Activated B cell treated with CpG ODN at 0.5 μM for 24 hours (primary cell): Measurements from ENCODE around the gene WDR64. TPM values are rescaled to one million over a fixed set of nuclear protein-coding genes. Genes with fewer than 3 reads are reported as not detected.

Source experiments
- ATAC-seq: fragments of 200-7000 bp; cut with Tn5 transposase; one replicate; pipeline ENCODE4 v1.10.0; 2021; ENCODE audit warnings: low read depth, mild to moderate bottlenecking, moderate library complexity
- CTCF ChIA-PET: fragments of 350-600 bp; sonication (Branson Sonifier 250); formaldehyde crosslinking; loops from one replicate; lab custom pipeline; 2021; ENCODE audit warnings: antibody characterized with exemption; lab: Charles Lee
- POLR2A ChIA-PET: fragments of 350-600 bp; sonication (Branson Sonifier 250); formaldehyde crosslinking; loops from one replicate; lab custom pipeline; 2021; ENCODE audit warnings: antibody characterized with exemption; lab: Charles Lee
- DNase-seq: peaks from one replicate; pipeline ENCODE4 v3.0.0; 2022
- H3K27ac Mint-ChIP-seq: one replicate; pipeline ENCODE4 v1.8.0; 2020; ENCODE audit warnings: mixed read lengths
- H3K27me3 Mint-ChIP-seq: one replicate; pipeline ENCODE4 v1.8.0; 2021; ENCODE audit warnings: mixed read lengths
- H3K36me3 Mint-ChIP-seq: one replicate; pipeline ENCODE4 v1.8.0; 2021; ENCODE audit warnings: low read depth, mixed read lengths
- H3K4me1 Mint-ChIP-seq: one replicate; pipeline ENCODE4 v1.8.0; 2021; ENCODE audit warnings: mixed read lengths
- H3K4me3 Mint-ChIP-seq: one replicate; pipeline ENCODE4 v1.8.0; 2020; ENCODE audit warnings: mild to moderate bottlenecking, mixed read lengths
- H3K9me3 Mint-ChIP-seq: one replicate; pipeline ENCODE4 v1.8.0; 2020; ENCODE audit warnings: mixed read lengths
- intact Hi-C: fragments of 100-400 bp; cut with micrococcal nuclease; formaldehyde crosslinking; loops from one replicate; pipeline ENCODE4 v1.15.1; 2024
- total RNA-seq: library from RNA; stranded (reverse); gene quantifications from 2 replicates; pipeline ENCODE4 v1.2.3, GENCODE V29; 2022
- TF ChIP-seq, protein P1 (sequence below): fragments of 200-600 bp; IDR thresholded peaks from one replicate; pipeline ENCODE4 v1.8.0; 2022; ENCODE audit warnings: antibody characterized with exemption, mild to moderate bottlenecking

WDR64 gene
- total RNA-seq, 1 donor from 2014 or later = 0.58 TPM

GRCh38 chr1:241608379-241609033, 43.6 kb upstream of the WDR64 start:
- ATAC-seq (no peak), DNase-seq (no peak)
- no peaks in the 10 kb centered on the region for H3K27me3 Mint-ChIP-seq
- POLR2A ChIA-PET = no interaction called here
- CTCF ChIA-PET = interaction anchor here (0.8 to 4.9 kb wide), 2 partner anchors 18 to 390 kb away, joined by 3 to 49 read pairs; partner anchors contain the start of gene MAP1LC3C
- intact Hi-C loops = no loop called here
- H3K4me3 Mint-ChIP-seq = no peak overlapping the region
- H3K4me1 Mint-ChIP-seq = peaks cover 20% of the 10 kb centered on the region
- peaks cover 16% of the 10 kb centered on the region for H3K36me3 Mint-ChIP-seq
- no peaks in the 10 kb centered on the region for H3K9me3 Mint-ChIP-seq
- TF ChIP-seq, protein P1, sequence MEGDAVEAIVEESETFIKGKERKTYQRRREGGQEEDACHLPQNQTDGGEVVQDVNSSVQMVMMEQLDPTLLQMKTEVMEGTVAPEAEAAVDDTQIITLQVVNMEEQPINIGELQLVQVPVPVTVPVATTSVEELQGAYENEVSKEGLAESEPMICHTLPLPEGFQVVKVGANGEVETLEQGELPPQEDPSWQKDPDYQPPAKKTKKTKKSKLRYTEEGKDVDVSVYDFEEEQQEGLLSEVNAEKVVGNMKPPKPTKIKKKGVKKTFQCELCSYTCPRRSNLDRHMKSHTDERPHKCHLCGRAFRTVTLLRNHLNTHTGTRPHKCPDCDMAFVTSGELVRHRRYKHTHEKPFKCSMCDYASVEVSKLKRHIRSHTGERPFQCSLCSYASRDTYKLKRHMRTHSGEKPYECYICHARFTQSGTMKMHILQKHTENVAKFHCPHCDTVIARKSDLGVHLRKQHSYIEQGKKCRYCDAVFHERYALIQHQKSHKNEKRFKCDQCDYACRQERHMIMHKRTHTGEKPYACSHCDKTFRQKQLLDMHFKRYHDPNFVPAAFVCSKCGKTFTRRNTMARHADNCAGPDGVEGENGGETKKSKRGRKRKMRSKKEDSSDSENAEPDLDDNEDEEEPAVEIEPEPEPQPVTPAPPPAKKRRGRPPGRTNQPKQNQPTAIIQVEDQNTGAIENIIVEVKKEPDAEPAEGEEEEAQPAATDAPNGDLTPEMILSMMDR = no peak
- peak overlapping the region; percentile 2 for H3K27ac Mint-ChIP-seq

- no peak for ATAC-seq
- peaks cover 9% of the 10 kb centered on the region for H3K36me3 Mint-ChIP-seq
- no peak overlapping the region for H3K4me3 Mint-ChIP-seq
- no peak overlapping the region for H3K27ac Mint-ChIP-seq
- intact Hi-C loops = loop anchor here (1.0 kb wide), 1 partner anchor 14 kb away; no protein-coding TSS in a partner anchor
- H3K4me1 Mint-ChIP-seq = peaks cover 11% of the 10 kb centered on the region
- H3K9me3 Mint-ChIP-seq = no peaks in the 10 kb centered on the region
- TF ChIP-seq, protein P1 = no peak
- H3K27me3 Mint-ChIP-seq = no peaks in the 10 kb centered on the region
- ChIA-PET CTCF (interaction anchor here (0.5 to 4.9 kb wide), 34 partner anchors 8 to 1776 kb away, joined by 3 to 50 read pairs (median 6); partner anchors contain the start of genes EXO1, KMO and MAP1LC3C), POLR2A (interaction anchor here (0.7 to 2.0 kb wide), 6 partner anchors 11 to 78 kb away, joined by 3 to 11 read pairs (median 4); partner anchors contain the start of gene KMO)
- DNase-seq = no peak
These were observed 41.8 kb upstream of the WDR64 start for GRCh38 chr1:241610056-241610815.

DNA sequence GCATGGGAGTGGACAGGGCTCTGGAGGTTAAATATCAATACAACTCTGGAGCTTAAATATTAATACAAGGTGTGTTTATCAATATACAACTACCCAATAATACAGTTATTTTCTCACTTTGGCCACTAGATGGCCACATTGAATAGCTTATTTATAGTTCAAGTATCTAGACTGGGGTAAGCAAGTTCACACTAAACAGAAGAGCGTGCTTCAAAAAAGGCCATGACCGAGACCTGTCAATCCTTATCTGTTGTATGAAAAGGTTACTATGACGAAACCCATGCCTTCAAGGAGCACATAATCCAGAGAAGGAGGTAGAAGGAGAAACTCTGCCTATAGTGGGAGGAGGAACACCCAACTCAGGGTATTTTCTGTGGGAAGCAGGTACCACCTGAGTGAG, 41.0 kb upstream of the WDR64 start:
- CTCF ChIA-PET = interaction anchor here (0.7 to 4.9 kb wide), 32 partner anchors 9 to 401 kb away, joined by 3 to 50 read pairs (median 6); partner anchors contain the start of genes EXO1, KMO and MAP1LC3C
- intact Hi-C loops = loop anchor here (1.0 kb wide), 7 partner anchors 16 to 406 kb away; no protein-coding TSS in a partner anchor
- H3K9me3 Mint-ChIP-seq = no peaks in the 10 kb centered on the region

GRCh38 chr1:241611736-241612135, 40.3 kb upstream of the WDR64 start:
- TF ChIP-seq, protein P1 = no peak
- Mint-ChIP-seq H3K36me3 (peaks cover 6% of the 10 kb centered on the region), H3K9me3 (no peaks in the 10 kb centered on the region), H3K27ac (no peak overlapping the region), H3K4me3 (no peak overlapping the region), H3K27me3 (no peaks in the 10 kb centered on the region), H3K4me1 (peaks cover 8% of the 10 kb centered on the region)
- ATAC-seq (no peak), DNase-seq (no peak)
- ChIA-PET CTCF (interaction anchor here (0.8 to 4.9 kb wide), 18 partner anchors 10 to 389 kb away, joined by 3 to 50 read pairs (median 7); partner anchors contain the start of genes EXO1, KMO and MAP1LC3C), POLR2A (interaction anchor here (0.7 to 2.0 kb wide), 4 partner anchors 16 to 227 kb away, joined by 3 to 11 read pairs (median 8); partner anchors contain the start of gene KMO)
- intact Hi-C loops = loop anchor here (1.0 kb wide), 7 partner anchors 16 to 406 kb away; no protein-coding TSS in a partner anchor

More for the DNA sequence above, 41.0 kb upstream of the WDR64 start:
- no peak overlapping the region for H3K4me3 Mint-ChIP-seq
- peaks cover 6% of the 10 kb centered on the region for H3K36me3 Mint-ChIP-seq
- peaks cover 8% of the 10 kb centered on the region for H3K4me1 Mint-ChIP-seq
- no peaks in the 10 kb centered on the region for H3K27me3 Mint-ChIP-seq
- no peak overlapping the region for H3K27ac Mint-ChIP-seq
- TF ChIP-seq, protein P1 = no peak
- ATAC-seq = peak; percentile 96
- POLR2A ChIA-PET = interaction anchor here (0.6 to 2.0 kb wide), 8 partner anchors 10 to 227 kb away, joined by 3 to 11 read pairs (median 4); partner anchors contain the start of gene KMO
- no peak for DNase-seq
